PC-9 (cell line): ENCODE data around the gene PLPP1. TPM values are rescaled to one million over a fixed set of nuclear protein-coding genes. Genes with fewer than 3 reads are reported as not detected.

Experiments used
- BruUV-seq: library from RNA; stranded (reverse); fragments of 400-500 nt; replicated peaks from 2 replicates; lab custom pipeline; 2021; lab: Mats Ljungman, UMichigan
- CTCF ChIA-PET: fragments of 300-600 bp; sonication (Branson Sonifier 250); formaldehyde crosslinking; loops from one replicate; lab custom pipeline; 2022; ENCODE audit warnings: antibody characterized with exemption; lab: Charles Lee
- POLR2A ChIA-PET: fragments of 300-600 bp; sonication (Branson Sonifier 250); formaldehyde crosslinking; loops from one replicate; lab custom pipeline; 2022; ENCODE audit warnings: antibody characterized with exemption; ENCODE audit not compliant: unreplicated experiment; lab: Charles Lee
- DNase-seq, 2 experiments: peaks; one replicate each; pipeline versions ENCODE4 v3.0.0 to v3.0.0-alpha.2; 2015 to 2022; ENCODE audit warnings: mixed read lengths in 1 of 2
- H2AFZ ChIP-seq: fragments of 200-600 bp; sonication (generic); 2 replicates; pipeline ENCODE4 v1.8.1; 2017; ENCODE audit warnings: antibody characterized with exemption
- H3F3A ChIP-seq: fragments of 200-600 bp; sonication (generic); 2 replicates; pipeline ENCODE4 v1.8.1; 2017; ENCODE audit warnings: antibody characterized with exemption, mild to moderate bottlenecking, low read depth; ENCODE audit not compliant: insufficient read depth
- H3K27ac ChIP-seq: fragments of 200-600 bp; sonication (generic); 2 replicates; pipeline ENCODE4 v1.6.1; 2016; ENCODE audit warnings: mixed run types
- H3K27me3 ChIP-seq: fragments of 200-600 bp; sonication (generic); 2 replicates; pipeline ENCODE4 v1.6.1; 2016; ENCODE audit warnings: low read depth, mixed run types; ENCODE audit not compliant: insufficient read depth
- H3K36me3 ChIP-seq: fragments of 200-600 bp; sonication (generic); 2 replicates; pipeline ENCODE4 v1.6.1; 2016; ENCODE audit warnings: low read depth, mixed run types
- H3K4me1 ChIP-seq: fragments of 200-600 bp; sonication (generic); replicated peaks from 2 replicates; pipeline ENCODE4 v1.6.1; 2016; ENCODE audit warnings: mixed run types; ENCODE audit not compliant: insufficient read depth
- H3K4me2 ChIP-seq: fragments of 200-600 bp; sonication (generic); 2 replicates; pipeline ENCODE4 v1.6.1; 2017; ENCODE audit warnings: mixed run types
- H3K4me3 ChIP-seq: fragments of 200-600 bp; sonication (generic); 2 replicates; pipeline ENCODE4 v1.6.1; 2016; ENCODE audit warnings: mixed run types
- H3K79me2 ChIP-seq: fragments of 200-600 bp; sonication (generic); 2 replicates; pipeline ENCODE4 v1.6.1; 2017; ENCODE audit warnings: low read depth, mixed run types
- H3K9me2 ChIP-seq: fragments of 200-600 bp; sonication (generic); 2 replicates; pipeline ENCODE4 v1.8.1; 2017; ENCODE audit warnings: mild to moderate bottlenecking; ENCODE audit not compliant: insufficient read depth
- H3K9me3 ChIP-seq: fragments of 200-600 bp; sonication (generic); 2 replicates; pipeline ENCODE4 v1.8.1; 2016; ENCODE audit warnings: low read depth; ENCODE audit not compliant: insufficient read depth
- H4K20me1 ChIP-seq: fragments of 200-600 bp; sonication (generic); 2 replicates; pipeline ENCODE4 v1.8.1; 2017; ENCODE audit not compliant: insufficient read depth
- CTCF ChIP-seq: fragments of 200-600 bp; sonication (generic); conservative IDR thresholded peaks from 2 replicates; pipeline ENCODE4 v1.6.1; 2017; ENCODE audit warnings: mixed run types, antibody characterized with exemption, mild to moderate bottlenecking, moderate library complexity
- EZH2 ChIP-seq: fragments of 200-600 bp; sonication (generic); IDR thresholded peaks from 2 replicates; pipeline ENCODE4 v1.8.0; 2017; ENCODE audit warnings: antibody characterized with exemption, low read depth
- intact Hi-C: fragments of 100-400 bp; cut with micrococcal nuclease; formaldehyde crosslinking; loops from one replicate; pipeline ENCODE4 v1.10.0; 2022; ENCODE audit not compliant: unreplicated experiment
- total RNA-seq: library from RNA; stranded (reverse); gene quantifications from 2 replicates; pipeline ENCODE4 v1.2.3, GENCODE V29; 2021

Gene PLPP1
- total RNA-seq, 1 experiment from 2014 or later = 12.2 TPM

- peak overlapping the region; percentile 66; the same call in 1 of the 2 replicates for H3K4me2 ChIP-seq
- H3K4me3 ChIP-seq = no peak overlapping the region
- intact Hi-C loops = no loop called here
- H3F3A ChIP-seq = peaks cover 28% of the 10 kb centered on the region
- no peak for DNase-seq
- no peak for TF ChIP-seq EZH2
- TF ChIP-seq CTCF = no peak
- H3K9me2 ChIP-seq = no peaks in the 10 kb centered on the region
- POLR2A ChIA-PET = no interaction called here
- H4K20me1 ChIP-seq = no peaks in the 10 kb centered on the region
- CTCF ChIA-PET = interaction anchor here (0.6 kb wide), 1 partner anchor 94 kb away, joined by 3 read pairs; no protein-coding TSS in a partner anchor
- peaks cover 29% of the 10 kb centered on the region for H3K4me1 ChIP-seq
- no peaks in the 10 kb centered on the region for H3K27me3 ChIP-seq
- peaks cover 10% of the 10 kb centered on the region; the same call in 1 of the 2 replicates for H3K9me3 ChIP-seq
- H2AFZ ChIP-seq = no peak overlapping the region
- peaks cover 3% of the 10 kb centered on the region; the same call in 1 of the 2 replicates for H3K36me3 ChIP-seq
- BruUV-seq = no TSS peak
- peak overlapping the region; percentile 71 for H3K27ac ChIP-seq
- no peaks in the 10 kb centered on the region for H3K79me2 ChIP-seq
Observed at GRCh38 chr5:55438998-55439397, 95.8 kb downstream of the PLPP1 start.

GRCh38 chr5:55437859-55438206 lies 96.9 kb downstream of the PLPP1 start:
- Histone ChIP-seq H3K4me2 (peak overlapping the region; percentile 66), H3K79me2 (no peaks in the 10 kb centered on the region), H3K4me1 (peaks cover 29% of the 10 kb centered on the region), H3K4me3 (peak overlapping the region; percentile 11), H4K20me1 (no peaks in the 10 kb centered on the region), H3F3A (peaks cover 28% of the 10 kb centered on the region), H2AFZ (no peak overlapping the region), H3K36me3 (peaks cover 3% of the 10 kb centered on the region; the same call in 1 of the 2 replicates), H3K27ac (peak overlapping the region; percentile 71), H3K9me2 (no peaks in the 10 kb centered on the region), H3K27me3 (no peaks in the 10 kb centered on the region), H3K9me3 (peaks cover 18% of the 10 kb centered on the region; the same call in 1 of the 2 replicates)
- intact Hi-C loops = no loop called here
- DNase-seq = peak in 1 of 2 experiments; percentile 11
- ChIA-PET POLR2A (interaction anchor here (0.6 kb wide), 1 partner anchor 470 kb away, joined by 11 read pairs; no protein-coding TSS in a partner anchor), CTCF (no interaction called here)
- no peak for TF ChIP-seq CTCF
- no peak for TF ChIP-seq EZH2
- BruUV-seq = TSS peak; percentile 80

- DNase-seq = no peak
- TF ChIP-seq EZH2 (no peak), CTCF (no peak)
- no peaks in the 10 kb centered on the region for H3K27me3 ChIP-seq
- peak overlapping the region; percentile 11 for H3K4me3 ChIP-seq
- BruUV-seq = no TSS peak
- ChIA-PET CTCF (interaction anchor here (0.6 kb wide), 1 partner anchor 33 kb away, joined by 6 read pairs; no protein-coding TSS in a partner anchor), POLR2A (no interaction called here)
- H3K9me2 ChIP-seq = no peaks in the 10 kb centered on the region
- peaks cover 28% of the 10 kb centered on the region for H3F3A ChIP-seq
- H3K36me3 ChIP-seq = peaks cover 3% of the 10 kb centered on the region; the same call in 1 of the 2 replicates
- no peaks in the 10 kb centered on the region for H3K79me2 ChIP-seq
- intact Hi-C loops = no loop called here
- peaks cover 22% of the 10 kb centered on the region for H3K9me3 ChIP-seq
- no peaks in the 10 kb centered on the region for H4K20me1 ChIP-seq
- peaks cover 29% of the 10 kb centered on the region for H3K4me1 ChIP-seq
- no peak overlapping the region for H2AFZ ChIP-seq
- peak overlapping the region; percentile 66 for H3K4me2 ChIP-seq
- H3K27ac ChIP-seq = peak overlapping the region; percentile 71
Observed at GRCh38 chr5:55437452-55437851, 97.3 kb downstream of the PLPP1 start.
